ENCODE data around the gene TMEM209.
"Not testable (repeated sequence)": the region's sequence is repeated elsewhere in the genome, so short reads cannot be mapped to it uniquely, and the experiment has no call there.

Gene TMEM209

DNA sequence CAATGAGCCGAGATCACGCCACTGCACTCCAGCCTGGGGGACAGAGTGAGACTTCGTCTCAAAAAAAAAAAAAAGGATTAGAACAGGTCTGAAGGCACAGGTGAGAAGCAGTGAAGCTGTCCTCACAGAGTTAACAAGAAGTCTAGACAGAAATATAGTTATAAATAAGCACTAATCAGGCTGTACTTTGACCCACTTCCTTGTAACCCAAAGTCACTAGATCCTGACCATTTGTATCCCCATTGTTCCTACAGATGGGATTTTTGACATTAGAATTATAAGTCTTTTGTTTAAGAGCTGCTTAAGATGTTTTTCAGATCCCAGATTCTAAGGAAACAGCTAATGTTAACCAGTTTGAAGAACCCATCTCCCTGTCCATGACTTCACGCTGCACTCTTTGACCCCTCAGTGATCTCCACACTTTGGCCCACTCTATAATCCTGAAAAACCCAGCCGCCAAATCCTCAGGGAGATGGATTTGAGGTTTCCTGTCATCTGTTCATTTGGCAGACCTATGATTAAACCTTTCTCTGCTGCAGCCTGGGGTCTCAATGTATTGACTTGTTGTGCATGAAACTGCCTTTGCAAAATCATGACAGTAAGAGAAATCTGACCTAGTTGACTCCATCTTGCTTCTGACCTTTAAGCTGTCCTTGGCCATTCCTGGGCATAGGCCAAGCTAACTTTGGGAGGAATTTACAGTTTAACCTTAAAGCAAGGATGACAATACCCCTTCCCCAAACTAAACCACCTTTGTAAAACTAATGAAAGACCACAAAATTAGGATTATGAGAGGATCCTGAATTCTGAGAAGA is 13.8 kb upstream of the TMEM209 start:
- no peak for DNase-seq

DNA sequence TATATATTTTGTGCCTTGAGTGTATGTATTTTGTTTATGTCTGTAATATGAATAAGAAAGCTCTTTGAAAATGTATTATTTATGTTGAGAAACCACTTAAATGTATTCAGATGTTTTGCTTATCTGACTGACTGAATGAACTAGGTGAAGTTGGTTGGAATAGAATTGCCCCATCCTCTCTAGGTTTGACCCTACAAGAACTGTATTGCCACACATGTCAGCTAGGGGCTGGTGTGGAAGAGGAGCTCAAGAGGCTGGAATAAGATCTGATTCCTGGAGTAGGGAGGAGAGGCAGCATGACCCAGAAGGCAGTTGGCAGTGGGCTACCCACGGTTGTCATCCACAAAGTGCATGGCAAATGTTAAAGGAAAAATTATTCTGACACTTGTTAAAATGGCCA is 11.5 kb upstream of the TMEM209 start:
- no peak for DNase-seq

DNA sequence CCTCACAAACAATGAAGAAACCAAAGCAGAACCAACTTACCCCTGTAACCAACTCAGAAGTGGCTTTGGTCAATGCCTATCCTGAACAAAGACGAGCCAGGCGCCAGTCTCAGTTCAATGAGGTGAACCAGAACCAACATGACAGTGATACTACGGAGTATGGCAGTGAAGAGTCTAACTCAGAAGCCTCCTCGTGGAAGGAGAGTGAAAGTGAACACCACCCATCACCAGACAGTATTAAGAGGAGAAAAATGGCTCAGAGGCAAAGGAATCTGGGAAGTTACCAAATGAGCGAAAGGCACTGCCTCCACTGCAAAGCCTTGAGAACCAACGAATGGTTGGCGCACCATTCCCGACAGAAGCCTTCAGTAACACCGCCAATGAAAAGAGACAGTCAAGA is 10.8 kb upstream of the TMEM209 start:
- no peak for DNase-seq

DNA sequence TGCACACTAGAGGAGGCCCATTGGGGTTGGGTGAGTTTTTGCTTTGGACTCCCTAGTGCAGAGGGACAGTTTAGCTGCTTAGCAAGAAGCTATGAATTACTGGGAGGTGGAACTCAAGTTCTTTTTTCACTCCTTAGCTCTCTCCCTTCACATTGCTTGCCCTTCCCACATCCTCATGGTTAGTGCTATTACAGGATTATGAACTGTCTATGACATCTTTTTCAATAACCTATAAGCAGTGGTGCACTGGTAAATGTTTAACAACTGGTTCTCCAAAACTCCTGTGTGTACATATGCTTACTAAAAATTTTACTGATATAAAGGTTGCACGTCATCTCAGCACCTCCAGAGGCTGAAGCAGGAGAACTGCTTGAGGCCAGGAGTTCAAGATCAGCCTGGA is 8.6 kb upstream of the TMEM209 start:
- no peak for DNase-seq

DNA sequence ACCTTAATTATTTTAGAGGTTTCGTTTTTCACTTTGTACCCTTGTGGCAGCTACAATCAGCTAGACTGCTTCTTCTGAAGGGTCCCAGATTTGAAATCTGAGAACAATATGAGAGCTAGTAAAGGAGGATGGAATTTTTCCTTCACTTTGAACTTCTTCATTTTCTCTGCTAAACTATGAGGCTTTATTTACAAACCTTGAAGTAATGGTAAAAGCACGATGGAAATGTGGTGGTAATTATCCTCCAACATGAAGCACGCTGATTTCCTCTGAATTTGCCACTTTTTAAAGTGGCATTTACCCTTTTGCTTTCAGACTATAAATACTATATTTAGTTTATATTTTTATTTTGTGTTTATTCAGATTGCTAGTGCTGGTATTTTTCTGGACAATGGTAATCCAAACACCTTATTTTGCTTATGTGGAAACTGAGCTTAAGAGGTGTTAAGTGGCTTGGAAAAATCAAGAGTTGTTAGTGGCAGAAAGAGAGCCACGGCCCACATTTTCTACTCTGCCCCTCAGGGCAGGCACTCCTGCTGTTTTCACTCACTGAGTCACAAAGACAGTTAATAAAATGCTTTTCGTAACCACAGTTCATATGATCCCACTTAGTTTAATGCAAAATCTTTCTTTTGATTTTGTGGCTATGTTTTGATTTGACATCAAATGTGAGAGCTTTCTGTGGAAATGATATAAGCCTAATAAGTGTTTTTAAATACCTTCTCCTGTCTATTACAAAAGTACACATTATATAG is 5.2 kb upstream of the TMEM209 start:
- DNase-seq, result no peak

DNA sequence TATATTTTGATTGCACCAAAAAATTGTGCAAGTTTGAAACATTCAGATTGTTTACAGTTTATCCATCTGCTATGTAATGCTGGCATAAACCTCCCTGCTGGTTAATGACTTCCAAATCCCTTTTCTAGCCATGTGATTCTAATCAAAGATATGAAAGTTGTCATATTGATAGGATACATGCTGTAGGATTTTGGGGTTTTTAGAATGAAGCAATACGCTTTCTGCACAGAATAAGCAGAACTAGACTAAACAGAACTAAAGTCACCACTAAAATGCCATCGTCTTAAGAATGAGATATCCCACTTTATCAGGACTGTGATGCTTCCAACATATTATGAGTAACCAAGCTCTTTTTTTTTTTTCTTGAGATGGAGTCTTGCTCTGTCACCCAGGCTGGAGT is 3.3 kb upstream of the TMEM209 start:
- no peak for DNase-seq

DNA sequence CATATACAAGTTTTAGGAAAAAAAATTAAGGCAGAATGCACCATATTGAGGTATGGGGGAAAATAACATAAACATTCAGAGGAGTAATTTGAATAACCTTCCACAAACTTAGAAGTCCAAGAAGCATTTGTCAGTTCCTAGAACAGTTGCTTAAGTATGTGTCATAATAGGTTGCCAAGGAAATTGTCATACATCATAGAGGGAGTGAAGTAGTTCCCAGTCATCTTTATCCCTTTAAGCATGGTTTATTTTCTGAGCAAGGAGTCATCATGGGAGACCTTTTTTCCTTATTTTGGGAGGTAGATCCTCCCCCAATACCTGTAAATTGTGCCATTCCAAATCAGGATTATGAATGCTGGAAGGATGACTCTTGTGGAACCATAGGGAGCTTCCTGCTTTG is 2.4 kb upstream of the TMEM209 start, which contains the start of gene SSMEM1:
TSS of gene SSMEM1 (plus strand) at position 219 of the 400 bp plus-strand sequence. CDS start at position 270, 51 bp downstream.
- no peak for DNase-seq

DNA sequence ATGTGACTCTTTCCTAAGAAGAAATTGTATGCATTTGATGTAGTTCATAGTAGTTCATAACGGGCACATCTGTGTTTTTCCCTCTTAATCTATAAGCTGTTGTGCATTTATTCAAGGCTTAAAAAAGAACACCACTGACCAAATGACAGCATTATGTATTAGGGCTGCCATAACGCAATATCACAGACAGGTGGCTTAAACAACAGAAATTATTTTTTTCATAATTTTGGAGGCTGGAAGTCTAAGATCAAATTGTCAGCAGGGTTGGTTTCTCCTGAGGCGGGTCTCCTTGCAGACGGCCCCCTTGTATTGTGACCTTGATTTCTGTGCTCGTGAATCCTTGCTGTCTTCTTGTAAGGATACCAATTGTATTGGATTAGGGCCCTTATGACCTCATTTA is 1.8 kb upstream of the TMEM209 start:
- no peak for DNase-seq

DNA sequence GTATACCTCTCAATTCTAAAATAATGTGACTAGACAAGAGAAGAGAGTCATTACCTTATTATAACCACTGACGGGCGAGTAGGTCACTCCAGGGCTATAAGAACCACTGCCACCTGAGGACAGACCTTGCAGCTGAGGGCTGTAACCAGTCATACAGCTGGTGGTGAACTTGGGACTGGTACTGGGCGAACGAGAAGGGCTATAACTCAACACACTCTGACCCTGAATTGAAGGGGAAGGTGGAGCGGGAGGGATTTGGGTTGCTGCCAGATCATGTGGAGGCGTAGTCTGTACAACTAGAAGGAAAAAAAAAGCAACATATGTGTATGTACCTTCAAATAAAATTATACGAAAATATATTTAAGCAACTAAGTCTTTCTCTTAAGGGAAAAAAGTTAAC is 3.4 kb downstream of the TMEM209 start:
- no peak for DNase-seq

DNA sequence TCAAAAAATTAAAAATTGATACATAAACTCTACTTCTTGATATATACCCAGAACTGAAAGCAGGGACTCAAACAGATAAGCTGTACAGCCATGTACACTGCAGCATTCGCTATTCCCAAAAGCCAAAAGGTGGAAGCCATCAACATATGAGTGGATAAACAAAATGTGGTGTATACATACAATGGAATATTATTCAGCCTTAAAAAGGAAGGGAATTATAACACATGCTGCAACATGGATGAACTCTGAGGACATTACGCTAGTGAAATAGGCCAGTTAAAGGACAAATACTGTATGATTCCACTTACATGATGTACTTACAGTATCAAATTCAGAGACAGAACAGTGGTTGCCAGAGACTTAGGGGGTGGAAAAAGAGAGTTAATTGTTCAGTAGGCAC is 8.1 kb downstream of the TMEM209 start:
- no peak for DNase-seq

DNA sequence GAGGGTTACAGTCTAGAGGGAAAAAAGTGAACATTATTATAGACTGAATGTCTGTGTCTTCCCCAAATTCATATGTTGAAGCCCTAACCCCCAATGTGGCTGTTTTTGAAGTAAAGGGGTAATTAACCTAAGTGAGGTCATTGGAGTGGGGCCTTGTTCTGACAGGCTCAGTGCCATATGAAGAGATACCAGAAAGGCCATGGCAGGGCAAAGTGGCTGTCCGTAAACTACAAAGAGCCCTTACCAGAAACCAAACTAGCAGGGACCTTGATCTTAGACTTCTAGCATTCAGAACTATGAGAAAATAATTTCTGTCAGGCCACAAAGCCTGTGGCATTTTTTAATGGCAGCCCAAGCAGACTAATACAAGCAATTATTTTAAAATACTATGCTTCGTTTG is 8.7 kb downstream of the TMEM209 start:
- no peak for DNase-seq

DNA sequence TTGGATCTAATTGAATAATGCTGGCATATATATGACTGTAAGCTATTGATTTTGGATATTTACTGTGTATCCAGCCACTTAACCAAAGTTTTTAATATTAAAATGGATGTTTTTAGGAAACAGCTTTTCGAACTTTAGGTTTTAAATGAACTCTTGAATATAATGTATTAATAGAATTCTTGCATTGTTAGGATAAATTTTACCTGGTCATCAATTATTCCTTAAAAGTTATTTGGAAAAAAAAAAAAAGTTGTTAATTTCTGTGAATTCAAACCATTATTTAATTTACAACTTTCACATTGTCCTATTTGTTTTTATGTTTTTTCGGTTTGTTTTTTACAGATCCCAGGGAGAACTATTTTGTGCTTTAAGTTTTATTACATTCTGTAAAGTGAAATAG is 9.8 kb downstream of the TMEM209 start:
- no peak for DNase-seq

DNA sequence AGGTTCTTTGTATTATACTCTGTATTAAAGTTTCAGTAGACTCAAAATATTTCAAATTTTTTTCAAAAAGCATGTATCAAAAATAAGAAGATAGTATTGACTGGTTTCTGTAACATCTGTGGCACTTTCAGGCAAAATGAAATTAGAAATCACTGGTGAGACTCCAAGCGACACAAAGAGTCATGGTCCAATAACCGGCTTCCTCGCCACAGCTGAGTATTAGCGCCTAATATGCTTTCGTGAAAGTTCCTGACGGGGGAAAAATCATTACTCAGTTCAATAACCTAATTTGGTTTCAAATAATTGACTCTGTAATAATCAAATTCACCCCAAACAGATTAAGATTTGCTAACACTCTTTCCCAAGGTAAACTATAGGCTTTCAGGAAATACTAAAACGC is 13.4 kb downstream of the TMEM209 start:
- DNase-seq, result no peak

DNA sequence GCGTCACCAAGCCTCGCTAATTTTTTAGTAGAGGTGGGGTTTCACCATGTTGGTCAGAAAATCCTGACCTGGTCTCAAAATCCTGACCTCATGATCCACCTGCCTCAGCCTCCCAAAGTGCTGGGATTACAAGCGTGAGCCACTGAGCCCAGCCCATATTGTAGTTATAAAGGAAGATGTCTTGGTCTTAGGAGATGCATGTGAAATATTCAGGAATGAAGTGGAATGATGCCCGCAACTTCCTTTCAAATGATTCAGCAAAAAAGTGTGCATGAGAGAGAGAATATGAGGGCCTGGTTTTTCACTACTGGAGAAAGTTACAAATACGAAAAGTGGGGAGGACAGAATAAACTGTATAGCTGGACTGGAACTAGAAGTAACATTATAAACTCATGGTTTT is 15.9 kb downstream of the TMEM209 start:
- DNase-seq, result no peak

DNA sequence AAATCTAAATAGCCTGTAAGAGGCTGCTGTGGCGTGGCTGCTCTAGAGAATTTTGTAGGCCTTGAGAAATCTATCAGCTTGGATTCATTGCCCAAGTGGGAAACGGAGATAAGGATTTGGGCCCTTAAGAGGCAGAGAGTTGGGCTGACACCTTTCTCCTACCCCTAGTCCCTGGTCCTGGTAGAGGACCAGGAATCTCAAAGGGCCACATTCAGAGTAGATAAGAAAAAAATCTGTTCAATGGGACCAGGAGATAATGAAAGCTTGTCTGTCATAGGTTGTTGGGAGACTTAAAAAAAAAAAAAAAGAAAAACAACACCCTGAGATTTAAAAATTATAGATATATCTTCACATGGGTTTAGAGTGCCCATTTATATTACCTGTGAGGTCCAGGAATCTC is 17.8 kb downstream of the TMEM209 start:
- no peak for DNase-seq

DNA sequence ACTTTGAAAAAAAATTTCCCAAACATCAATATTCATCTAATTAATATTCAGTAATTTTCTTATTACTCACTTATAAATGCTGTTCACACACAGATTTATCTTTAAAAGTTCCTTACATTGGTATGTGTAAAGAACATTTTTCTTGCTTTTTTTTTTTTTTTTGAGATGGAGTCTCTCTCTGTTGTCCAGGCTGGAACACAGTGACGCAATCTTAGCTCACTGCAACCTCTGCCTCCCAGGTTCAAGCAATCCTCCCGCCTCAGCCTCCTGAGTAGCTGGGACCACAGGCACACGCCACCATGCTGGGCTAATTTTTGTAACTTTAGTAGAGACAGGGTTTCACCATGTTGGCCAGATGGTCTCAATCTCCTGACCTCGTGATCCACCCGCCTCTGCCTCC is 20.9 kb downstream of the TMEM209 start:
- DNase-seq, result not testable (repeated sequence)

DNA sequence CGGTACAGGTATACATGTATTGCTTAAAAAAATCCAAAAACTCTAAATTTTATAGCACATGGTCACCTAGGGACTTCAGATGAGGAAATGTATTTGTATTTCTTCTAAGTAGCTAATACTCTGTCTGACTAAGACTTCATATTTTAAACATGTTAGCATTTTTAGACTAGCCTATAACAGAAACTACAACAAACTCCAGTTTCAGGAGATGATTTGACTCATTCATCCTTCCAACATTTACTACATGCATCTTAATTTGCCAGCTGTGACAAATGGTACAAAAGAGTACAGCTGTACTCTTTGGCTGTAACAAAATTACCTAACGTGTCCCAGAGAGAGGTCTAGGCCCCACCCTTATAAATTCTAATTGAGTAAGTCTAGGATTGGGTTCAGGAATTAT is 22.2 kb downstream of the TMEM209 start:
- no peak for DNase-seq

DNA sequence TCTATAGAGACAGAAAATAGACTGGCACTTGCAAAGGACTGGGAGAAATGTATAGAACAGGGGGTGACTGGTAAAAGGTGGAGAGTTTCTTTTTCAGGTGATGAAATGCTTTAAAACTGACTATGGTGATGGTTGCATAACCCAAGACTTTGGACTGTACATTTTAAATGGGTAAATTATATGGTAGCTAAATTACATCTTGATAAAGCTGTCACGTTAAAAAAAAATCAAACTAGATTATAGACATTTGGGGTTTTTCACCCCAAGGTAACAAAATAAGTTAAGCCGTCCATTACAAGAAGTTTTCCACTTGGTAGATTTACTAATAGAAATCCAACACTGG is 24.0 kb downstream of the TMEM209 start:
- DNase-seq, result no peak

DNA sequence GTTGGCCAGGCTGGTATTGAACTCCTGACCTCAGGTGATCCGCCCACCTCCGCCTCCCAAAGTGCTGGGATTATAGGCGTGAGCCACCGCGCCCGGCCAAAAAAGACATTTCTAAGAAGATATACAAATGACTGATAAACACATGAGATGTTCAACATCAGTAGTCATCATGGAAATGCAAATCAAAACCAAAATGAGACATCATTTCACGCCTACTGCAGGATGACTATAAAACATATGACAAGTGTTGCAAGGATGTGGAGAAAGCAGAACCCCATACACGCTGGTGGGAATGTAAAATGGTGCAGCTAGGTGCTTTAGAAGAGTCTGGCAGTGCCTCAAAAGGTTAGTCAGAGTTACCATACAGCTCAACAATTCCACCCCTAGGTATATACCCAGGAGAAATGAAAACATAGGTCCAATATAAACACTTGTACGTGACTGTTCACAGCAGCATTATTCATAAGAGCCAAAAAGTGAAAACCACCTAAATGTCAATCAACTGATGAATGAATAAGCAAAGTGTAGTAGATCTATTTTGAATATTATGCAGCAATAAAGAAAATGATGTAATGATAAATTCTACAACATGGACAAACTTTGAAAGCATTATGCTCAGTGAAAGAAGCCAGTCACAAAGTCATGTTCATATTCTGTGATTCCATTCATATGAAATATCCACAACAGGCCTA is 24.5 kb downstream of the TMEM209 start:
- DNase-seq, result peak in 6 of 56 donors; percentile 3 to 38 (median 6)

DNA sequence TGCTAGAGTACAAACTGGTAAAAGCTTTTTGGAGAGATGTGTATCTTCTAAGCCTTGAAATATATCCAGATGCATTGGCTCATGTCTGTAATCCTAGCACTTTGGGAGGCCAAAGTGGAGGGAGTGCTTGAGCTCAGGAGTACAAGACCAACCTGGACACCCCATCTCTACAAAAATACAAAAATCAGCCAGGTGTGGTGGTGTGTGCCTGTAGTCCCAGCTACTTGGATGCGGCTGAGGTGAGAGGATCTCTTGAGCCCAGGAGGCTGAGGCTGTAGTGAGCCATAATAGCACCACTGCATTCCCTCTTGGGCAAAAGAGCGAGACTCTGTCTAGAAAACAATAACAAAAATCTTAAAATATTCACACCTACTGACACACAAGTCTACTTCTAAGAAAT is 25.6 kb downstream of the TMEM209 start:
- DNase-seq, result no peak

DNA sequence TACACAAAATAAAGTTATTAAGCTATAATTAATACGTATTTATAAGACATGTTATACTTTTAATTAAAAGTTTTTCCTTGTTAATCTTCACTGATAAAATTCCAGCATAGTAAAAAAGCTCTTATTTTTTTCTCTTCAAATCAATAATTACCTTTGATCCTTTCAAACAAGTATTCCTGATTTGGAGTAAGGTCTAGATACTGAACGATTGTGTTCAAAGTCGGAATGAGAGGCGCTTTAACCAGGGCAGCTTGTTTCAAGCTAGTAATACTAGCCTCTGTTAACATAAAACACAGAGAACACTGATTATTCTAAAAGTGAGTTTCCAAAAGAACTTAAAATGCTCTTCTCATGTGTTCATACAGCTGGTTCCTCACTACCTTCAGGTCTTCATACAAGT is 27.0 kb downstream of the TMEM209 start:
- DNase-seq, result no peak

DNA sequence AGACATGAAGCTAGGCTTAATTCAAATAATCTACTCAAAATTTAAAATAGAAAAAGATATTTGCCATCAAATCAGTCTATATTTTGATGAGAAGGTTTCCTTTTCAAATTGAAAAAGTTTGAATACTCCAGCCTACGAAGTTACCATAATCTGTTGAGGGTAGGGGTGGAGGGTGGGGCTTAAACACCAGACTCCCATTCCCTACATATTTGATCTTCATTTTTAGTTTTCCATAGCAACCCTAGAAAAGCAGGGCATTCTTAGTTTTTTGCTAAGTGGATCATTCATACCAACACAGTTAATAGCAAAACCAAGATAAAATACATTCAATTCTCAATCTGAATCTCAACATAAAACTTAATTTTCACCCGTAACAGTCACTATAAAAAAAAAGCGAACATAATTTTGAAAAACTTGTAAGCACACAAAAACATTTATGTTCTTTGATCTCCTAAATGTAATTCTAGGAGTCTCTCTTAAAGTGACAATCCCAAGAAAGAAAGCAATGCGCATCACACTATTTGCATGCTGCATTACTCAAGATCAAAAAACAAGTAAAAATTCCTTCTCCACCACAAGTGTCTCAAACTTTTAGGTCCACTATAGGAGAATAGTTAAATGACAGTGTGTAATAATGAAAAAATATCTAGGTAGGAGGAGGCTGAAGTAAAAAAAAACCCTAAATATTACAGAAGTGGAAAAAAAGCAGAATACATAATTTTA is 30.8 kb downstream of the TMEM209 start:
- no peak for DNase-seq

All from nucleus accumbens (tissue), 56 donors.